Measurements from ENCODE around the gene LGI4.

The LGI4 gene

GRCh38 chr19:35100588-35101533, 34.0 kb downstream of the LGI4 start:
- Histone ChIP-seq H3K9ac (ENCODE audit: low read length) (no peak overlapping the region), H3K4me1 (ENCODE audit: insufficient read depth, low read length, severe bottlenecking) (no peaks in the 10 kb centered on the region), H3K36me3 (ENCODE audit: insufficient read depth, low read length) (no peaks in the 10 kb centered on the region), H3K79me2 (ENCODE audit: insufficient read depth, low read length) (no peaks in the 10 kb centered on the region), H3K4me3 (ENCODE audit: low read depth, low read length, poor library complexity, severe bottlenecking) (no peak overlapping the region), H3K4me2 (ENCODE audit: low read length) (no peak overlapping the region), H3K9me3 (ENCODE audit: low read length) (no peaks in the 10 kb centered on the region), H3F3A (ENCODE audit: insufficient read depth, low read length) (no peaks in the 10 kb centered on the region), H2AFZ (ENCODE audit: low read length) (no peak overlapping the region), H3K27ac (ENCODE audit: low read depth, low read length, poor library complexity, severe bottlenecking) (no peak overlapping the region), H3K27me3 (ENCODE audit: insufficient read depth, low read length) (no peaks in the 10 kb centered on the region), H3K9me2 (ENCODE audit: low read depth, low read length) (no peaks in the 10 kb centered on the region), H4K20me1 (ENCODE audit: insufficient read depth, low read length) (no peaks in the 10 kb centered on the region)
- TF ChIP-seq, protein P1, sequence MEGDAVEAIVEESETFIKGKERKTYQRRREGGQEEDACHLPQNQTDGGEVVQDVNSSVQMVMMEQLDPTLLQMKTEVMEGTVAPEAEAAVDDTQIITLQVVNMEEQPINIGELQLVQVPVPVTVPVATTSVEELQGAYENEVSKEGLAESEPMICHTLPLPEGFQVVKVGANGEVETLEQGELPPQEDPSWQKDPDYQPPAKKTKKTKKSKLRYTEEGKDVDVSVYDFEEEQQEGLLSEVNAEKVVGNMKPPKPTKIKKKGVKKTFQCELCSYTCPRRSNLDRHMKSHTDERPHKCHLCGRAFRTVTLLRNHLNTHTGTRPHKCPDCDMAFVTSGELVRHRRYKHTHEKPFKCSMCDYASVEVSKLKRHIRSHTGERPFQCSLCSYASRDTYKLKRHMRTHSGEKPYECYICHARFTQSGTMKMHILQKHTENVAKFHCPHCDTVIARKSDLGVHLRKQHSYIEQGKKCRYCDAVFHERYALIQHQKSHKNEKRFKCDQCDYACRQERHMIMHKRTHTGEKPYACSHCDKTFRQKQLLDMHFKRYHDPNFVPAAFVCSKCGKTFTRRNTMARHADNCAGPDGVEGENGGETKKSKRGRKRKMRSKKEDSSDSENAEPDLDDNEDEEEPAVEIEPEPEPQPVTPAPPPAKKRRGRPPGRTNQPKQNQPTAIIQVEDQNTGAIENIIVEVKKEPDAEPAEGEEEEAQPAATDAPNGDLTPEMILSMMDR (IDR thresholded peaks at IDR 0.05; ENCODE audit: low read length), result no peak
- TF ChIP-seq EZH2 (IDR thresholded peaks at IDR 0.05; ENCODE audit: borderline replicate concordance, low read length), result no peak

- Histone ChIP-seq H3K79me2 (ENCODE audit: insufficient read depth, low read length) (no peaks in the 10 kb centered on the region), H3K27ac (ENCODE audit: low read depth, low read length, poor library complexity, severe bottlenecking) (no peak overlapping the region), H3K4me1 (ENCODE audit: insufficient read depth, low read length, severe bottlenecking) (no peaks in the 10 kb centered on the region), H3K9me2 (ENCODE audit: low read depth, low read length) (no peaks in the 10 kb centered on the region), H4K20me1 (ENCODE audit: insufficient read depth, low read length) (no peaks in the 10 kb centered on the region), H3K9ac (ENCODE audit: low read length) (no peak overlapping the region), H2AFZ (ENCODE audit: low read length) (no peak overlapping the region), H3K9me3 (ENCODE audit: low read length) (no peaks in the 10 kb centered on the region), H3K4me3 (ENCODE audit: low read depth, low read length, poor library complexity, severe bottlenecking) (no peak overlapping the region), H3F3A (ENCODE audit: insufficient read depth, low read length) (no peaks in the 10 kb centered on the region), H3K27me3 (ENCODE audit: insufficient read depth, low read length) (no peaks in the 10 kb centered on the region), H3K4me2 (ENCODE audit: low read length) (no peak overlapping the region), H3K36me3 (ENCODE audit: insufficient read depth, low read length) (no peaks in the 10 kb centered on the region)
- TF ChIP-seq, protein P1 (IDR thresholded peaks at IDR 0.05; ENCODE audit: low read length), result no peak
Measured at GRCh38 chr19:35099897-35100275, 35.0 kb downstream of the LGI4 start.

GRCh38 chr19:35099155-35099896, 35.5 kb downstream of the LGI4 start:
- Histone ChIP-seq H4K20me1 (ENCODE audit: insufficient read depth, low read length) (no peaks in the 10 kb centered on the region), H3K27me3 (ENCODE audit: insufficient read depth, low read length) (no peaks in the 10 kb centered on the region), H3K9me2 (ENCODE audit: low read depth, low read length) (no peaks in the 10 kb centered on the region), H3K36me3 (ENCODE audit: insufficient read depth, low read length) (no peaks in the 10 kb centered on the region), H3K4me1 (ENCODE audit: insufficient read depth, low read length, severe bottlenecking) (no peaks in the 10 kb centered on the region), H3K4me3 (ENCODE audit: low read depth, low read length, poor library complexity, severe bottlenecking) (no peak overlapping the region), H3F3A (ENCODE audit: insufficient read depth, low read length) (no peaks in the 10 kb centered on the region), H3K4me2 (ENCODE audit: low read length) (no peak overlapping the region), H3K9ac (ENCODE audit: low read length) (no peak overlapping the region), H3K79me2 (ENCODE audit: insufficient read depth, low read length) (no peaks in the 10 kb centered on the region), H3K27ac (ENCODE audit: low read depth, low read length, poor library complexity, severe bottlenecking) (no peak overlapping the region), H2AFZ (ENCODE audit: low read length) (no peak overlapping the region), H3K9me3 (ENCODE audit: low read length) (no peaks in the 10 kb centered on the region)
- TF ChIP-seq EZH2 (IDR thresholded peaks at IDR 0.05; ENCODE audit: borderline replicate concordance, low read length), result no peak
- TF ChIP-seq, protein P1 (IDR thresholded peaks at IDR 0.05; ENCODE audit: low read length), result no peak
